IMR-90 (cell line): ENCODE data around the gene EEPD1. TPM values are rescaled to one million over a fixed set of nuclear protein-coding genes. Genes with fewer than 3 reads are reported as not detected.

Experiments used
- ATAC-seq: fragments of 200-7000 bp; cut with Tn5 transposase; 2 replicates; pipeline ENCODE4 v1.9.1; 2020; ENCODE audit warnings: low read depth, mild to moderate bottlenecking, moderate library complexity
- BruUV-seq: library from RNA; stranded (reverse); fragments of 400-500 nt; replicated peaks from 2 replicates; lab custom pipeline; 2021; lab: Mats Ljungman, UMichigan
- CTCF ChIA-PET: fragments of 300-600 bp; formaldehyde crosslinking; extraction: SDS; loops from one replicate; lab custom pipeline; 2021; ENCODE audit warnings: antibody characterized with exemption; lab: Yijun Ruan, JAX
- POLR2A ChIA-PET: fragments of 300-600 bp; sonication (Branson Sonifier 250); formaldehyde crosslinking; loops from one replicate; lab custom pipeline; 2022; ENCODE audit warnings: antibody characterized with exemption; ENCODE audit not compliant: unreplicated experiment; lab: Charles Lee
- DNase-seq: peaks from one replicate; pipeline ENCODE4 v3.0.0; 2013
- H2AFZ ChIP-seq: replicated peaks from 2 replicates; pipeline ENCODE3; 2013; ENCODE audit warnings: low read length, mild to moderate bottlenecking; ENCODE audit not compliant: poor library complexity
- H2AK5ac ChIP-seq: 2 replicates; pipeline ENCODE4 v1.6.1; 2013; ENCODE audit warnings: low read depth, low read length, inconsistent platforms
- H2AK9ac ChIP-seq: replicated peaks from 2 replicates; pipeline ENCODE3; 2013; ENCODE audit warnings: mild to moderate bottlenecking, low read depth, low read length, moderate library complexity; ENCODE audit not compliant: poor library complexity
- H2BK120ac ChIP-seq: 2 replicates; pipeline ENCODE4 v1.6.1; 2013; ENCODE audit warnings: low read depth, low read length, inconsistent platforms
- H2BK15ac ChIP-seq: 3 replicates; pipeline ENCODE4 v1.6.1; 2013; ENCODE audit warnings: low read depth, low read length, inconsistent platforms
- H2BK20ac ChIP-seq: 2 replicates; pipeline ENCODE4 v1.6.1; 2013; ENCODE audit warnings: low read depth, mild to moderate bottlenecking, inconsistent platforms, low read length, moderate library complexity
- H2BK5ac ChIP-seq: 2 replicates; pipeline ENCODE4 v1.6.1; 2013; ENCODE audit warnings: mild to moderate bottlenecking, low read depth, low read length, inconsistent platforms; ENCODE audit not compliant: poor library complexity, severe bottlenecking
- H3K14ac ChIP-seq: replicated peaks from 2 replicates; pipeline ENCODE4 v1.6.1; 2013; ENCODE audit warnings: low read depth, low read length, inconsistent platforms
- H3K18ac ChIP-seq: 2 replicates; pipeline ENCODE4 v1.6.1; 2013; ENCODE audit warnings: low read depth, low read length, control low read depth
- H3K23ac ChIP-seq: 2 replicates; pipeline ENCODE4 v1.6.1; 2013; ENCODE audit warnings: low read depth, low read length, inconsistent platforms
- H3K27ac ChIP-seq: 2 replicates; pipeline ENCODE4 v1.5.1; 2013; ENCODE audit warnings: mild to moderate bottlenecking, control low read depth, low read length; ENCODE audit not compliant: insufficient read depth
- H3K27me3 ChIP-seq: 2 replicates; pipeline ENCODE4 v1.6.1; 2013; ENCODE audit warnings: low read length; ENCODE audit not compliant: control insufficient read depth, insufficient read depth
- H3K36me3 ChIP-seq: 2 replicates; pipeline ENCODE4 v1.6.1; 2013; ENCODE audit warnings: low read length, mixed read lengths; ENCODE audit not compliant: control insufficient read depth, insufficient read depth
- H3K4ac ChIP-seq: 2 replicates; pipeline ENCODE4 v1.6.1; 2013; ENCODE audit warnings: low read depth, low read length, inconsistent platforms
- H3K4me1 ChIP-seq: 2 replicates; pipeline ENCODE4 v1.6.1; 2013; ENCODE audit warnings: low read length, mixed read lengths; ENCODE audit not compliant: control insufficient read depth, insufficient read depth
- H3K4me2 ChIP-seq: 2 replicates; pipeline ENCODE4 v1.6.1; 2013; ENCODE audit warnings: low read depth, mild to moderate bottlenecking, control low read depth, low read length, moderate library complexity
- H3K4me3 ChIP-seq: 2 replicates; pipeline ENCODE4 v1.5.1; 2013; ENCODE audit warnings: low read depth, mild to moderate bottlenecking, control low read depth, low read length, moderate library complexity; ENCODE audit not compliant: insufficient read depth
- H3K56ac ChIP-seq: 2 replicates; pipeline ENCODE4 v1.6.1; 2013; ENCODE audit warnings: low read length, inconsistent platforms; ENCODE audit not compliant: insufficient read depth; ENCODE audit errors: extremely low read depth
- H3K79me1 ChIP-seq, 2 experiments: 2 replicates each; pipeline ENCODE4 v1.6.1; 2013; ENCODE audit warnings: low read length in 2 of 2, inconsistent platforms in 1 of 2, low read depth in 1 of 2
- H3K9ac ChIP-seq: 2 replicates; pipeline ENCODE4 v1.6.1; 2013; ENCODE audit warnings: low read depth, low read length, control low read depth
- H3K9me1 ChIP-seq: 2 replicates; pipeline ENCODE4 v1.6.1; 2013; ENCODE audit warnings: low read length, inconsistent platforms; ENCODE audit not compliant: insufficient read depth
- H3K9me3 ChIP-seq: 2 replicates; pipeline ENCODE4 v1.6.1; 2013; ENCODE audit warnings: low read length; ENCODE audit not compliant: control insufficient read depth, insufficient read depth
- H4K20me1 ChIP-seq: 2 replicates; pipeline ENCODE4 v1.6.1; 2013; ENCODE audit warnings: low read length, inconsistent platforms; ENCODE audit not compliant: insufficient read depth
- H4K5ac ChIP-seq: 2 replicates; pipeline ENCODE4 v1.6.1; 2013; ENCODE audit warnings: mild to moderate bottlenecking, low read depth, low read length, control low read depth
- H4K8ac ChIP-seq, 2 experiments: 2 replicates each; pipeline ENCODE4 v1.6.1; 2013; ENCODE audit warnings: low read depth in 2 of 2, low read length in 2 of 2, control low read depth in 1 of 2, inconsistent platforms in 1 of 2
- H4K91ac ChIP-seq: 2 replicates; pipeline ENCODE4 v1.6.1; 2013; ENCODE audit warnings: low read depth, low read length, inconsistent platforms; ENCODE audit not compliant: insufficient read depth
- BHLHE40 ChIP-seq: fragments of 150-350 bp; IDR thresholded peaks from 2 replicates; pipeline ENCODE4 v1.6.1; 2016; ENCODE audit warnings: mild to moderate bottlenecking, low read depth, low read length
- CEBPB ChIP-seq: IDR thresholded peaks from 2 replicates; pipeline ENCODE4 v1.6.1; 2012; ENCODE audit warnings: low read depth, low read length, improper control_type of control experiment
- CHD1 ChIP-seq: IDR thresholded peaks from 2 replicates; pipeline ENCODE4 v1.6.1; 2012; ENCODE audit warnings: low read depth, low read length, improper control_type of control experiment
- CTCF ChIP-seq: conservative IDR thresholded peaks from 2 replicates; pipeline ENCODE4 v1.5.1; 2012; ENCODE audit warnings: mild to moderate bottlenecking, low read depth, low read length, improper control_type of control experiment
- ELK1 ChIP-seq: fragments of 150-350 bp; IDR thresholded peaks from 2 replicates; pipeline ENCODE4 v1.6.1; 2016; ENCODE audit warnings: low read depth, mild to moderate bottlenecking, low read length, moderate library complexity, borderline replicate concordance
- FOS ChIP-seq: fragments of 150-350 bp; IDR thresholded peaks from 2 replicates; pipeline ENCODE4 v1.6.1; 2016; ENCODE audit warnings: low read depth, low read length
- MAFK ChIP-seq: IDR thresholded peaks from 2 replicates; pipeline ENCODE4 v1.6.1; 2012; ENCODE audit warnings: low read depth, low read length, improper control_type of control experiment
- MAZ ChIP-seq: IDR thresholded peaks from 2 replicates; pipeline ENCODE4 v1.6.1; 2012; ENCODE audit warnings: low read depth, mild to moderate bottlenecking, low read length, improper control_type of control experiment, moderate library complexity, borderline replicate concordance
- MXI1 ChIP-seq: IDR thresholded peaks from 2 replicates; pipeline ENCODE4 v1.6.1; 2012; ENCODE audit warnings: low read depth, mild to moderate bottlenecking, low read length, moderate library complexity, borderline replicate concordance
- NFE2L2 ChIP-seq: fragments of 150-350 bp; IDR thresholded peaks from 2 replicates; pipeline ENCODE4 v1.6.1; 2016; ENCODE audit warnings: low read depth, mild to moderate bottlenecking, low read length
- RAD21 ChIP-seq: IDR thresholded peaks from 2 replicates; pipeline ENCODE4 v1.6.1; 2012; ENCODE audit warnings: low read length, improper control_type of control experiment
- RFX5 ChIP-seq: IDR thresholded peaks from 2 replicates; pipeline ENCODE4 v1.8.0; 2012; ENCODE audit warnings: low read depth, mild to moderate bottlenecking, low read length, moderate library complexity
- USF2 ChIP-seq: fragments of 150-350 bp; IDR thresholded peaks from 2 replicates; pipeline ENCODE4 v1.6.1; 2017; ENCODE audit warnings: mild to moderate bottlenecking, antibody characterized with exemption, low read length, low read depth
- WGBS, 2 experiments: methylation state at CpG; one replicate each; pipeline versions ENCODE4 v1.1.5 to v1.1.7; 2013; ENCODE audit warnings: missing lambda C conversion rate in 2 of 2; ENCODE audit not compliant: insufficient read length in 1 of 2; ENCODE audit errors: extremely low coverage in 2 of 2; 5-methylcytosine and 5-hydroxymethylcytosine counted together
- dilution Hi-C: fragments of 300-500 bp; cut with HindIII; formaldehyde crosslinking; loops from one replicate; pipeline ENCODE4 v1.14.3; 2018; ENCODE audit warnings: low sequenced_read_pairs; ENCODE audit not compliant: unreplicated experiment
- in situ Hi-C: fragments of 300-500 bp; cut with MboI; formaldehyde crosslinking; loops from 3 replicates; pipeline ENCODE4 v1.14.3; 2019; ENCODE audit warnings: low sequenced_read_pairs, inconsistent platforms, mixed read lengths
- intact Hi-C: fragments of 100-400 bp; cut with micrococcal nuclease; formaldehyde crosslinking; loops from 2 replicates; pipeline ENCODE4 v1.10.0; 2022
- polyA plus RNA-seq, 3 experiments: library from polyadenylated mRNA; depleted of rRNA; stranded (reverse); fragments of >200 nt; gene quantifications; 2 replicates each; pipeline ENCODE4 v1.2.3, GENCODE V29; 2012; ENCODE audit warnings: low replicate concordance in 1 of 3
- total RNA-seq: library from RNA; depleted of rRNA; stranded (reverse); fragments of >200 nt; gene quantifications from 2 replicates; pipeline ENCODE4 v1.2.3, GENCODE V29; 2012

EEPD1 gene
- total and polyA plus RNA-seq, 2 of the 4 experiments (the other 2 are of a cell fraction) = 7.3 to 15.2 TPM

- no peak for TF ChIP-seq FOS
Observed at GRCh38 chr7:36315309-36315944, 162.4 kb downstream of the EEPD1 start (continued).

- Histone ChIP-seq H2BK5ac (no peak overlapping the region), H3K4me3 (no peak overlapping the region), H2AK5ac (no peak overlapping the region), H4K8ac (no peak overlapping the region), H2BK20ac (no peak overlapping the region), H3K79me1 (no peaks in the 10 kb centered on the region), H4K5ac (no peak overlapping the region), H2AK9ac (no peak overlapping the region), H3K4ac (no peak overlapping the region), H3K27me3 (peaks cover 9% of the 10 kb centered on the region), H3K4me1 (no peaks in the 10 kb centered on the region), H4K91ac (no peak overlapping the region), H4K20me1 (no peaks in the 10 kb centered on the region), H3K27ac (no peak overlapping the region), H2BK120ac (no peak overlapping the region), H3K9me3 (peaks cover 2% of the 10 kb centered on the region; the same call in 1 of the 2 replicates), H3K56ac (no peak overlapping the region), H3K9me1 (no peaks in the 10 kb centered on the region; the same call in 1 of the 2 replicates), H3K23ac (no peak overlapping the region), H3K9ac (no peak overlapping the region), H3K18ac (no peak overlapping the region), H3K14ac (no peak overlapping the region), H3K36me3 (no peaks in the 10 kb centered on the region), H3K4me2 (no peak overlapping the region), H2BK15ac (no peak overlapping the region; the same call in 2 of the 3 replicates), H2AFZ (no peak overlapping the region)
- no TSS peak for BruUV-seq
- no peak for ATAC-seq
- no peak for TF ChIP-seq CHD1
- TF ChIP-seq CEBPB = no peak
- TF ChIP-seq USF2 = no peak
- no peak for TF ChIP-seq ELK1
- TF ChIP-seq RAD21 = no peak
- no peak for TF ChIP-seq NFE2L2
- TF ChIP-seq MXI1 = no peak
- no peak for TF ChIP-seq BHLHE40
- no peak for TF ChIP-seq RFX5
- TF ChIP-seq MAZ = no peak
- no peak for TF ChIP-seq MAFK
- no peak for TF ChIP-seq CTCF
- 100% methylated on average over 6 of the region's 7 CpGs; no CpG with 5 or more reads in 1 of the 2 experiments for WGBS, 2 experiments
- intact Hi-C loops (no loop called here), in situ Hi-C loops (loop anchor here (5.0 kb wide), 1 partner anchor 329 kb away; no protein-coding TSS in a partner anchor), dilution Hi-C loops (loop anchor here (25.0 kb wide), 1 partner anchor 329 kb away; no protein-coding TSS in a partner anchor)
- DNase-seq = no peak
- ChIA-PET POLR2A (no interaction called here), CTCF (interaction anchor here (0.5 to 1.1 kb wide), 2 partner anchors 24 to 37 kb away, joined by 3 to 4 read pairs; no protein-coding TSS in a partner anchor)
Observed at GRCh38 chr7:36316319-36316718, 163.3 kb downstream of the EEPD1 start.
